EL (cell line): Measurements from ENCODE around the gene NUP54.

Experiments used
- DNase-seq: peaks from one replicate; pipeline ENCODE4 v3.0.0-alpha.2; 2016

The NUP54 gene

GRCh38 chr4:76148142-76148865, at the start of gene NUP54:
Gene NUP54, minus strand, starts transcription at chr4:76148397. Its CDS starts 23 bp downstream, at chr4:76148374.
- peak; percentile 93 for DNase-seq

- DNase-seq: peak; percentile 56
Observed at GRCh38 chr4:76197031-76197743, 49.0 kb upstream of the NUP54 start.

GRCh38 chr4:76196376-76196775, 48.2 kb upstream of the NUP54 start:
- DNase-seq: no peak

GRCh38 chr4:76195326-76195725, 47.1 kb upstream of the NUP54 start:
- no peak for DNase-seq

- DNase-seq: peak; percentile 95
Observed at GRCh38 chr4:76194325-76194724, 46.1 kb upstream of the NUP54 start.

- DNase-seq: no peak
Observed at GRCh38 chr4:76192236-76192635, 44.0 kb upstream of the NUP54 start.

GRCh38 chr4:76188557-76188956, 40.4 kb upstream of the NUP54 start:
- no peak for DNase-seq

GRCh38 chr4:76188149-76188548, 40.0 kb upstream of the NUP54 start:
- DNase-seq: no peak

GRCh38 chr4:76187152-76187551, 39.0 kb upstream of the NUP54 start:
- DNase-seq: no peak

GRCh38 chr4:76182463-76182862, 34.3 kb upstream of the NUP54 start:
- DNase-seq: no peak

GRCh38 chr4:76179398-76180318, 31.5 kb upstream of the NUP54 start:
- peak; percentile 74 for DNase-seq

- no peak for DNase-seq
Observed at GRCh38 chr4:76178296-76178695, 30.1 kb upstream of the NUP54 start.

- DNase-seq: no peak
Observed at GRCh38 chr4:76177709-76178108, 29.5 kb upstream of the NUP54 start.

GRCh38 chr4:76175336-76175735, 27.1 kb upstream of the NUP54 start:
- DNase-seq: no peak

- DNase-seq: no peak
Observed at GRCh38 chr4:76174216-76174615, 26.0 kb upstream of the NUP54 start.

GRCh38 chr4:76168688-76169087, 20.5 kb upstream of the NUP54 start:
- no peak for DNase-seq

- no peak for DNase-seq
Observed at GRCh38 chr4:76166480-76166879, 18.3 kb upstream of the NUP54 start.

- DNase-seq: no peak
Observed at GRCh38 chr4:76160355-76160754, 12.2 kb upstream of the NUP54 start.

- DNase-seq: no peak
Observed at GRCh38 chr4:76156635-76157034, 8.4 kb upstream of the NUP54 start.

GRCh38 chr4:76155979-76156378, 7.8 kb upstream of the NUP54 start:
- DNase-seq: no peak

- DNase-seq: no peak
Observed at GRCh38 chr4:76153356-76153755, 5.2 kb upstream of the NUP54 start.

GRCh38 chr4:76147454-76148141, 599 bp downstream of the NUP54 start:
- DNase-seq: peak; percentile 86

GRCh38 chr4:76144546-76144945, 3.7 kb downstream of the NUP54 start:
- no peak for DNase-seq
